H1 (cell line): ENCODE results near the gene LRP8. TPM values are rescaled to one million over a fixed set of nuclear protein-coding genes. Genes with fewer than 3 reads are reported as not detected.

Experiments used
- CTCF ChIA-PET: fragments of 300-600 bp; sonication (Branson Sonifier 250); formaldehyde crosslinking; loops from one replicate; lab custom pipeline; 2021; ENCODE audit not compliant: partially characterized antibody; lab: Charles Lee
- POLR2A ChIA-PET: fragments of 300-600 bp; sonication (Branson Sonifier 250); formaldehyde crosslinking; loops from one replicate; lab custom pipeline; 2021; ENCODE audit warnings: inconsistent platforms; ENCODE audit not compliant: partially characterized antibody; lab: Charles Lee
- DNase-seq, 2 experiments: peaks; one replicate each; pipeline versions ENCODE4 v3.0.0 to v3.0.0-alpha.2; 2010 to 2022; ENCODE audit warnings: low spot score in 2 of 2, low read depth in 1 of 2, mixed read lengths in 1 of 2
- FAIRE-seq: peaks from 2 replicates; lab custom pipeline; 2011; peaks lifted over from hg19 to GRCh38; lab: Jason Lieb, UNC
- H2AFZ ChIP-seq: 2 replicates; pipeline ENCODE4 v1.8.1; 2012; ENCODE audit warnings: low read length, inconsistent platforms
- H2AK5ac ChIP-seq: 2 replicates; pipeline ENCODE4 v1.6.1; 2013; ENCODE audit warnings: low read depth, low read length
- H2BK120ac ChIP-seq: replicated peaks from 2 replicates; pipeline ENCODE3; 2013; ENCODE audit warnings: low read depth, low read length, inconsistent platforms
- H2BK12ac ChIP-seq: 2 replicates; pipeline ENCODE4 v1.6.1; 2013; ENCODE audit warnings: low read depth, low read length
- H2BK15ac ChIP-seq: 2 replicates; pipeline ENCODE4 v1.6.1; 2013; ENCODE audit warnings: low read length
- H2BK20ac ChIP-seq: 2 replicates; pipeline ENCODE4 v1.6.1; 2013; ENCODE audit warnings: low read length
- H2BK5ac ChIP-seq: 2 replicates; pipeline ENCODE4 v1.6.1; 2013; ENCODE audit warnings: low read depth, low read length
- H3K14ac ChIP-seq: 2 replicates; pipeline ENCODE4 v1.6.1; 2013; ENCODE audit warnings: inconsistent platforms; ENCODE audit not compliant: insufficient read length
- H3K18ac ChIP-seq: 2 replicates; pipeline ENCODE4 v1.6.1; 2013; ENCODE audit warnings: low read length; ENCODE audit errors: extremely low read depth
- H3K23ac ChIP-seq: 2 replicates; pipeline ENCODE4 v1.6.1; 2013; ENCODE audit warnings: inconsistent platforms; ENCODE audit not compliant: insufficient read length
- H3K23me2 ChIP-seq: 2 replicates; pipeline ENCODE4 v1.6.1; 2013; ENCODE audit warnings: low read depth, low read length
- H3K27ac ChIP-seq: 2 replicates; pipeline ENCODE4 v1.6.1; 2011; ENCODE audit warnings: low read depth, low read length, inconsistent platforms
- H3K27me3 ChIP-seq, 4 experiments: replicated peaks in 1 of 4; 1 replicate in 1 of 4; 2 replicates in 3 of 4; pipeline versions ENCODE4 v1.6.1 to v1.8.1; 2011 to 2013; ENCODE audit warnings: low read length in 3 of 4, mild to moderate bottlenecking in 3 of 4, inconsistent platforms in 2 of 4, mixed read lengths in 2 of 4, moderate library complexity in 1 of 4; ENCODE audit not compliant: control insufficient read depth in 3 of 4, insufficient read depth in 3 of 4; ENCODE audit errors: extremely low read depth in 1 of 4
- H3K36me3 ChIP-seq, 4 experiments: 2 replicates each; pipeline versions ENCODE4 v1.6.1 to v1.8.1; 2011 to 2013; ENCODE audit warnings: mild to moderate bottlenecking in 4 of 4, low read length in 3 of 4, moderate library complexity in 2 of 4, control low read depth in 1 of 4, inconsistent platforms in 1 of 4; ENCODE audit not compliant: insufficient read depth in 4 of 4, control insufficient read depth in 2 of 4
- H3K4ac ChIP-seq: replicated peaks from 2 replicates; pipeline ENCODE3; 2013; ENCODE audit warnings: low read length, low read depth, mixed read lengths, inconsistent platforms; ENCODE audit not compliant: insufficient read length
- H3K4me1 ChIP-seq, 4 experiments: replicated peaks in 1 of 4; 1 replicate in 1 of 4; 2 replicates in 3 of 4; pipeline versions ENCODE4 v1.6.1 to v1.8.1; 2011 to 2013; ENCODE audit warnings: low read length in 3 of 4, inconsistent platforms in 2 of 4, mixed read lengths in 1 of 4; ENCODE audit not compliant: insufficient read depth in 4 of 4, control insufficient read depth in 3 of 4
- H3K4me2 ChIP-seq, 2 experiments: 2 replicates each; pipeline versions ENCODE4 v1.6.1 to v1.8.1; 2011 to 2013; ENCODE audit warnings: low read depth in 2 of 2, low read length in 2 of 2, control low read depth in 1 of 2, inconsistent platforms in 1 of 2, mild to moderate bottlenecking in 1 of 2; ENCODE audit not compliant: insufficient read depth in 1 of 2
- H3K4me3 ChIP-seq, 4 experiments: fragments of 200-600, 300-600 bp in 1 of 4; sonication (generic), shearing (Covaris generic), sonication (Bioruptor Twin) in 1 of 4; 2 replicates each; pipeline versions ENCODE4 v1.5.1 to v1.8.1; 2011 to 2016; ENCODE audit warnings: low read length in 4 of 4, low read depth in 3 of 4, control low read depth in 2 of 4, inconsistent platforms in 2 of 4, mild to moderate bottlenecking in 2 of 4, mixed read lengths in 1 of 4, moderate library complexity in 1 of 4; ENCODE audit not compliant: insufficient read depth in 2 of 4; ENCODE audit errors: extremely low read depth in 1 of 4
- H3K56ac ChIP-seq: replicated peaks from 2 replicates; pipeline ENCODE3; 2013; ENCODE audit warnings: low read depth, mild to moderate bottlenecking, mixed read lengths, low read length, inconsistent platforms; ENCODE audit not compliant: insufficient read length
- H3K79me1 ChIP-seq: 2 replicates; pipeline ENCODE4 v1.6.1; 2013; ENCODE audit warnings: low read depth, low read length, control low read depth
- H3K79me2 ChIP-seq, 2 experiments: 2 replicates each; pipeline versions ENCODE4 v1.6.1 to v1.8.1; 2012 to 2013; ENCODE audit warnings: low read length in 2 of 2, mild to moderate bottlenecking in 2 of 2, inconsistent platforms in 1 of 2; ENCODE audit not compliant: insufficient read depth in 2 of 2, control insufficient read depth in 1 of 2
- H3K9ac ChIP-seq, 4 experiments: replicated peaks in 1 of 4; 1 replicate in 1 of 4; 2 replicates in 3 of 4; pipeline versions ENCODE4 v1.6.1 to v1.8.1; 2011 to 2013; ENCODE audit warnings: low read depth in 3 of 4, low read length in 3 of 4, control low read depth in 2 of 4, mild to moderate bottlenecking in 2 of 4, moderate library complexity in 2 of 4, inconsistent platforms in 1 of 4; ENCODE audit errors: extremely low read depth in 1 of 4
- H3K9me3 ChIP-seq, 2 experiments: 2 replicates each; pipeline versions ENCODE4 v1.6.1 to v1.8.1; 2012 to 2013; ENCODE audit warnings: mild to moderate bottlenecking in 2 of 2, moderate library complexity in 2 of 2, control low read depth in 1 of 2, inconsistent platforms in 1 of 2, low read depth in 1 of 2, low read length in 1 of 2, mixed read lengths in 1 of 2; ENCODE audit not compliant: insufficient read depth in 2 of 2
- H4K20me1 ChIP-seq, 2 experiments: replicated peaks in 1 of 2; 2 replicates each; pipeline versions ENCODE3 to v1.8.1; 2011 to 2013; ENCODE audit warnings: inconsistent platforms in 2 of 2, low read length in 2 of 2, mild to moderate bottlenecking in 1 of 2; ENCODE audit not compliant: insufficient read depth in 2 of 2, control insufficient read depth in 1 of 2
- H4K5ac ChIP-seq: 2 replicates; pipeline ENCODE4 v1.6.1; 2013; ENCODE audit warnings: low read length, low read depth, mixed read lengths, inconsistent platforms; ENCODE audit not compliant: insufficient read length
- H4K8ac ChIP-seq: 2 replicates; pipeline ENCODE4 v1.8.0; 2013; ENCODE audit warnings: mild to moderate bottlenecking, moderate library complexity, low read length, inconsistent platforms; ENCODE audit not compliant: insufficient read depth; ENCODE audit errors: extremely low read depth
- H4K91ac ChIP-seq: replicated peaks from 2 replicates; pipeline ENCODE3; 2013; ENCODE audit warnings: low read length, mixed read lengths, inconsistent platforms; ENCODE audit not compliant: insufficient read length
- KDM1A ChIP-seq: fragments of 200-600, 300-600 bp; sonication (generic); IDR thresholded peaks from 2 replicates; pipeline ENCODE4 v1.7.1; 2016; ENCODE audit warnings: mild to moderate bottlenecking, low read length, borderline replicate concordance
- SAP30 ChIP-seq: fragments of 300-600 bp; sonication (generic); IDR thresholded peaks from 2 replicates; pipeline ENCODE4 v1.7.1; 2012; ENCODE audit warnings: low read length, moderate library complexity, mild to moderate bottlenecking, inconsistent platforms; ENCODE audit not compliant: insufficient read depth, insufficient replicate concordance
- SP2 ChIP-seq: IDR thresholded peaks from 2 replicates; pipeline ENCODE4 v1.6.1; 2012; ENCODE audit warnings: mild to moderate bottlenecking, low read length, inconsistent platforms
- TAF7 ChIP-seq: optimal IDR thresholded peaks from 2 replicates; pipeline ENCODE3; 2011; ENCODE audit warnings: low read depth, mild to moderate bottlenecking, inconsistent platforms, low read length, moderate library complexity, borderline replicate concordance
- WGBS, 2 experiments: shearing (Covaris generic) in 1 of 2; methylation state at CpG; one replicate each; pipeline versions ENCODE4 v1.1.6 to v1.1.7; 2013 to 2015; ENCODE audit warnings: low lambda C conversion rate in 2 of 2, mixed read lengths in 2 of 2, inconsistent platforms in 1 of 2, low coverage in 1 of 2, missing lambda C conversion rate in 1 of 2; ENCODE audit not compliant: insufficient replicate concordance in 2 of 2, insufficient coverage in 1 of 2, insufficient read length in 1 of 2; ENCODE audit errors: extremely low coverage in 1 of 2, missing lambda C conversion rate in 1 of 2; 5-methylcytosine and 5-hydroxymethylcytosine counted together
- polyA plus RNA-seq, 7 experiments: library from polyadenylated mRNA; depleted of rRNA in 3 of 7; stranded (reverse) in 5 of 7; unstranded in 2 of 7; fragments of >200 nt in 5 of 7; fragments of 200-250 nt in 2 of 7; gene quantifications; 1 replicate in 5 of 7; 2 replicates in 1 of 7; 4 replicates in 1 of 7; pipeline versions ENCODE4 v1.2.1 to v1.2.3, GENCODE V29; 2011 to 2013; ENCODE audit warnings: missing spikeins in 2 of 7, mixed read lengths in 2 of 7
- total RNA-seq: library from RNA; stranded (reverse); fragmentation: NEBNext Ultra II Directional; extraction: Animal tissue kit (Norgen Biotek cat#: 25700); gene quantifications from 2 replicates; pipeline ENCODE4 v1.2.1, GENCODE V29; 2021

LRP8 gene
- total and polyA plus RNA-seq, 2 of the 8 experiments (the other 6 are each of a cell fraction or from before 2014, with no cell fraction given): 63.2 to 66.4 TPM

GRCh38 chr1:53276153-53276901, 51.5 kb downstream of the LRP8 start:
- no peak overlapping the region for H4K5ac ChIP-seq
- no peak overlapping the region for H3K4me3 ChIP-seq
- H3K27ac ChIP-seq: no peak overlapping the region
- CTCF ChIA-PET: interaction anchor here (0.7 to 7.0 kb wide), 6 partner anchors 10 to 116 kb away, joined by 3 to 103 read pairs (median 6); no protein-coding TSS in a partner anchor
- POLR2A ChIA-PET: no interaction called here
- H2BK5ac ChIP-seq: no peak overlapping the region
- H2BK12ac ChIP-seq: no peak overlapping the region
- H3K23me2 ChIP-seq: no peaks in the 10 kb centered on the region
- no peak overlapping the region for H3K4ac ChIP-seq
- H3K4me1 ChIP-seq: no peaks in the 10 kb centered on the region
- H4K8ac ChIP-seq: no peak overlapping the region
- WGBS, 2 experiments: 94% methylated on average over 47 of the region's 48 CpGs; no CpG with 5 or more reads in 1 of the 2 experiments
- peaks cover 7 to 54% (median 44%) of the 10 kb centered on the region in 4 experiments; a peak in 7 of 8 replicates for H3K36me3 ChIP-seq
- H3K9me3 ChIP-seq: no peaks in the 10 kb centered on the region
- no peak overlapping the region for H3K23ac ChIP-seq
- 0 out of 2 replicates have a peak, but pooled peaks cover 3% of the 10 kb centered on the region for H3K79me1 ChIP-seq
- H3K27me3 ChIP-seq: no peaks in the 10 kb centered on the region
- H2BK15ac ChIP-seq: no peak overlapping the region
- DNase-seq (no peak), FAIRE-seq (no peak)
- H3K79me2 ChIP-seq: no peaks in the 10 kb centered on the region
- H3K56ac ChIP-seq: no peak overlapping the region
- H3K14ac ChIP-seq: no peak overlapping the region
- no peak for TF ChIP-seq SP2
- TF ChIP-seq TAF7: no peak
- TF ChIP-seq KDM1A: no peak
- no peak for TF ChIP-seq SAP30
- no peak overlapping the region for H3K4me2 ChIP-seq
- H2AK5ac ChIP-seq: no peak overlapping the region
- no peak overlapping the region for H2AFZ ChIP-seq
- H2BK20ac ChIP-seq: no peak overlapping the region
- H3K9ac ChIP-seq: no peak overlapping the region
- H3K18ac ChIP-seq: no peak overlapping the region
- H4K20me1 ChIP-seq: peaks cover 4% of the 10 kb centered on the region in 2 experiments
- no peak overlapping the region for H4K91ac ChIP-seq
- H2BK120ac ChIP-seq: no peak overlapping the region
